Measurements from ENCODE around the gene C19orf25. TPM values are rescaled to one million over a fixed set of nuclear protein-coding genes. Genes with fewer than 3 reads are reported as not detected.

Gene C19orf25
- total and polyA plus RNA-seq, 2 donors (not counting 1 experiment from before 2014, with no cell fraction given): 11.2 to 24.8 TPM

- no peaks in the 10 kb centered on the region for H3K27me3 ChIP-seq (ENCODE audit: control insufficient read depth, insufficient read depth, low read length)
- H3K9me3 ChIP-seq (ENCODE audit: control insufficient read depth, insufficient read depth, low read depth, low read length): no peaks in the 10 kb centered on the region
- TF ChIP-seq CTCF (conservative IDR thresholded peaks at IDR 0.05 in 1 of 2, IDR thresholded peaks at IDR 0.05 in 1 of 2; ENCODE audit: low read depth in 1 of 2, low read length in 2 of 2) (no peak), EZH2 (IDR thresholded peaks at IDR 0.05; ENCODE audit: low read length, missing control alignments) (no peak)
- peaks cover 16% of the 10 kb centered on the region for H3K79me2 ChIP-seq (ENCODE audit: control insufficient read depth, insufficient read depth, low read length)
- no peak for DNase-seq (ENCODE audit: low read depth in 2 of 2)
- no peak overlapping the region for H3K27ac ChIP-seq (ENCODE audit: insufficient read depth, low read length)
- no peak overlapping the region for H3K4me2 ChIP-seq (ENCODE audit: extremely low read depth, insufficient read depth, low read length)
- peaks cover 33% of the 10 kb centered on the region for H3K36me3 ChIP-seq (ENCODE audit: control insufficient read depth, insufficient read depth, low read length)
- H3K4me1 ChIP-seq (ENCODE audit: control insufficient read depth, extremely low read depth, insufficient read depth, low read length): no peaks in the 10 kb centered on the region
- H4K20me1 ChIP-seq (ENCODE audit: control insufficient read depth, extremely low read depth, insufficient read depth, low read length): no peaks in the 10 kb centered on the region
- H3K9ac ChIP-seq (ENCODE audit: insufficient read depth, low read length): no peak overlapping the region
- H2AFZ ChIP-seq (ENCODE audit: low read length): no peak overlapping the region
- H3K4me3 ChIP-seq (replicated peaks in 1 of 4; ENCODE audit: control extremely low read depth in 1 of 4, insufficient read depth in 1 of 4, low read depth in 3 of 4, low read length in 4 of 4): no peak overlapping the region
Observed at GRCh38 chr19:1434577-1435060, 44.4 kb downstream of the C19orf25 start.

GRCh38 chr19:1434040-1434366 lies 45.0 kb downstream of the C19orf25 start:
- DNase-seq (ENCODE audit: low read depth in 2 of 2): no peak
- TF ChIP-seq EZH2 (IDR thresholded peaks at IDR 0.05; ENCODE audit: low read length, missing control alignments): no peak
- no peak for TF ChIP-seq CTCF (conservative IDR thresholded peaks at IDR 0.05 in 1 of 2, IDR thresholded peaks at IDR 0.05 in 1 of 2; ENCODE audit: low read depth in 1 of 2, low read length in 2 of 2)
- no peaks in the 10 kb centered on the region for H3K27me3 ChIP-seq (ENCODE audit: control insufficient read depth, insufficient read depth, low read length)
- H3K4me2 ChIP-seq (ENCODE audit: extremely low read depth, insufficient read depth, low read length): no peak overlapping the region
- peaks cover 10% of the 10 kb centered on the region for H3K79me2 ChIP-seq (ENCODE audit: control insufficient read depth, insufficient read depth, low read length)
- no peak overlapping the region for H3K4me3 ChIP-seq (replicated peaks in 1 of 4; ENCODE audit: control extremely low read depth in 1 of 4, insufficient read depth in 1 of 4, low read depth in 3 of 4, low read length in 4 of 4)
- no peaks in the 10 kb centered on the region for H3K9me3 ChIP-seq (ENCODE audit: control insufficient read depth, insufficient read depth, low read depth, low read length)
- H4K20me1 ChIP-seq (ENCODE audit: control insufficient read depth, extremely low read depth, insufficient read depth, low read length): no peaks in the 10 kb centered on the region
- H3K4me1 ChIP-seq (ENCODE audit: control insufficient read depth, extremely low read depth, insufficient read depth, low read length): no peaks in the 10 kb centered on the region
- H3K27ac ChIP-seq (ENCODE audit: insufficient read depth, low read length): no peak overlapping the region
- H3K9ac ChIP-seq (ENCODE audit: insufficient read depth, low read length): no peak overlapping the region
- peaks cover 34% of the 10 kb centered on the region for H3K36me3 ChIP-seq (ENCODE audit: control insufficient read depth, insufficient read depth, low read length)
- no peak overlapping the region for H2AFZ ChIP-seq (ENCODE audit: low read length)

DNA sequence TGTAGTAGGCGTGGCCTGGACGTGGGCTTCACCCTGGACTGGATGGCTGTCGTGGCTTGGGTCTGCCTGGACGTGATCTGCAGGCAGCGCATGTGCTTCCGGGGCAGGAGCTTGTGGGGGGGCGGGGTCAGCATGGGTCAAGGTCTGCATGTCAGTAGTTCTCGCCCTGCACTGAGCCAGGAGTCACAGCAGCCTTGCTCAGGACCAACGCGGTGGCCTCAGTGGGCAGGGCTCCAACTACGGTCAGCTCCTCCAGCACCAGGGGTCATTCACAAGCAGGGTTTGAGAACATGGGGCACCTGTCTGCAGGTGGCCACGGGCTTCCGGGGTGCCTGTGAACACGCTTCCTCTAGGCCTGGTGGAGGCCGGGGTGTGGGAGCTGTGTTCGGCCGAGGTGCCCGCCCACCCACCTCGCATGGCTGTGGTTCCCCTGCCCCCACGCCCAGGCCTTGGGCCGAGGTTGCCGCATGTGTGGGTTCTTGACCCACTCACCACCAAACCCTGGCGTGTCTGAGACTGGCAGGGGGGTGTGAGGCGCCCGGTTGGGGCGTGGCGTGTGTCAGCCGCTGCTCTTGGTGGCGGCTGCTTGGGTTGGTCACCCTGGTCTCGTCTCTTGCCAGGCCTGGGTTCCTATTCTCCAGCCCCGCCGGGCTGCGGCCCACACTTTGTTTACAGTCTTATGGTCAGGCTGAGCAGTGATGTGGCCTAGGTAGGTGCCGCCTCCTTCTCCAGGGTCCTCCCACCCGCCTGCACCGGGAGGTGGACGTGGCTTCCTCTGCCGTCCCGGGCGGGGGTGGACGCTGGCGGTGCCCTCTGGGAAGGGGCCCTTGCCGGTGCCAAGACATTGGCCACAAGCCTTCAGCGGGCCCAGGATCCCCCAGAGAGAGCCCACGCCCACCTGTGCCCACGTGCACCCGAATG lies 45.6 kb downstream of the C19orf25 start:
- no peaks in the 10 kb centered on the region for H4K20me1 ChIP-seq (ENCODE audit: control insufficient read depth, extremely low read depth, insufficient read depth, low read length)
- no peak overlapping the region for H3K9ac ChIP-seq (ENCODE audit: insufficient read depth, low read length)
- no peaks in the 10 kb centered on the region for H3K4me1 ChIP-seq (ENCODE audit: control insufficient read depth, extremely low read depth, insufficient read depth, low read length)
- no peak overlapping the region for H2AFZ ChIP-seq (ENCODE audit: low read length)
- peaks cover 37% of the 10 kb centered on the region for H3K36me3 ChIP-seq (ENCODE audit: control insufficient read depth, insufficient read depth, low read length)
- no peak for TF ChIP-seq CTCF (conservative IDR thresholded peaks at IDR 0.05 in 1 of 2, IDR thresholded peaks at IDR 0.05 in 1 of 2; ENCODE audit: low read depth in 1 of 2, low read length in 2 of 2)
- no peak for TF ChIP-seq EZH2 (IDR thresholded peaks at IDR 0.05; ENCODE audit: low read length, missing control alignments)
- no peak overlapping the region for H3K27ac ChIP-seq (ENCODE audit: insufficient read depth, low read length)
- no peaks in the 10 kb centered on the region for H3K27me3 ChIP-seq (ENCODE audit: control insufficient read depth, insufficient read depth, low read length)
- DNase-seq (ENCODE audit: low read depth in 2 of 2): no peak
- peaks cover 3% of the 10 kb centered on the region for H3K79me2 ChIP-seq (ENCODE audit: control insufficient read depth, insufficient read depth, low read length)
- H3K4me2 ChIP-seq (ENCODE audit: extremely low read depth, insufficient read depth, low read length): no peak overlapping the region
- no peaks in the 10 kb centered on the region for H3K9me3 ChIP-seq (ENCODE audit: control insufficient read depth, insufficient read depth, low read depth, low read length)
- H3K4me3 ChIP-seq (replicated peaks in 1 of 4; ENCODE audit: control extremely low read depth in 1 of 4, insufficient read depth in 1 of 4, low read depth in 3 of 4, low read length in 4 of 4): no peak overlapping the region
